Measurements from ENCODE around the gene CYP8B1. TPM values are rescaled to one million over a fixed set of nuclear protein-coding genes. Genes with fewer than 3 reads are reported as not detected.

The CYP8B1 gene
- total RNA-seq, 1 donor from 2014 or later: not detected

GRCh38 chr3:42852441-42852840, 23.2 kb downstream of the CYP8B1 start:
- no peak overlapping the region for H3K4me3 ChIP-seq
- H3K27me3 ChIP-seq (ENCODE audit: low read depth): no peaks in the 10 kb centered on the region
- no peaks in the 10 kb centered on the region for H3K9me3 ChIP-seq (replicated peaks)
- no peak for DNase-seq
- H3K36me3 ChIP-seq: no peaks in the 10 kb centered on the region
- intact Hi-C loops (cut with micrococcal nuclease): no loop called here
- H3K27ac ChIP-seq (replicated peaks): no peak overlapping the region
- peaks cover 3% of the 10 kb centered on the region for H3K4me1 ChIP-seq
- no peak for TF ChIP-seq CTCF (IDR thresholded peaks at IDR 0.05; ENCODE audit: borderline replicate concordance)

- Histone ChIP-seq H3K4me1 (peaks cover 14% of the 10 kb centered on the region), H3K27ac (replicated peaks) (no peak overlapping the region), H3K27me3 (ENCODE audit: low read depth) (no peaks in the 10 kb centered on the region), H3K9me3 (replicated peaks) (no peaks in the 10 kb centered on the region), H3K36me3 (no peaks in the 10 kb centered on the region), H3K4me3 (no peak overlapping the region)
- DNase-seq: no peak
- intact Hi-C loops (cut with micrococcal nuclease): no loop called here
- TF ChIP-seq CTCF (IDR thresholded peaks at IDR 0.05; ENCODE audit: borderline replicate concordance): no peak
Observed at GRCh38 chr3:42851228-42851834, 24.3 kb downstream of the CYP8B1 start.

GRCh38 chr3:42850263-42850662, 25.4 kb downstream of the CYP8B1 start:
- H3K4me1 ChIP-seq: peaks cover 19% of the 10 kb centered on the region
- H3K27ac ChIP-seq (replicated peaks): no peak overlapping the region
- TF ChIP-seq CTCF (IDR thresholded peaks at IDR 0.05; ENCODE audit: borderline replicate concordance): no peak
- H3K4me3 ChIP-seq: no peak overlapping the region
- no peak for DNase-seq
- H3K27me3 ChIP-seq (ENCODE audit: low read depth): no peaks in the 10 kb centered on the region
- intact Hi-C loops (cut with micrococcal nuclease): no loop called here
- no peaks in the 10 kb centered on the region for H3K9me3 ChIP-seq (replicated peaks)
- H3K36me3 ChIP-seq: no peaks in the 10 kb centered on the region

- no peaks in the 10 kb centered on the region for H3K27me3 ChIP-seq (ENCODE audit: low read depth)
- no peaks in the 10 kb centered on the region for H3K9me3 ChIP-seq (replicated peaks)
- H3K27ac ChIP-seq (replicated peaks): no peak overlapping the region
- peaks cover 23% of the 10 kb centered on the region for H3K4me1 ChIP-seq
- no peak for TF ChIP-seq CTCF (IDR thresholded peaks at IDR 0.05; ENCODE audit: borderline replicate concordance)
- no peaks in the 10 kb centered on the region for H3K36me3 ChIP-seq
- DNase-seq: no peak
- intact Hi-C loops (cut with micrococcal nuclease): no loop called here
- no peak overlapping the region for H3K4me3 ChIP-seq
Observed at GRCh38 chr3:42849017-42849416, 26.7 kb downstream of the CYP8B1 start.

- Histone ChIP-seq H3K4me1 (peaks cover 34% of the 10 kb centered on the region), H3K4me3 (no peak overlapping the region), H3K36me3 (no peaks in the 10 kb centered on the region), H3K9me3 (replicated peaks) (no peaks in the 10 kb centered on the region), H3K27me3 (ENCODE audit: low read depth) (no peaks in the 10 kb centered on the region), H3K27ac (replicated peaks) (no peak overlapping the region)
- DNase-seq: no peak
- intact Hi-C loops (cut with micrococcal nuclease): no loop called here
- no peak for TF ChIP-seq CTCF (IDR thresholded peaks at IDR 0.05; ENCODE audit: borderline replicate concordance)
Observed at GRCh38 chr3:42847731-42848130, 27.9 kb downstream of the CYP8B1 start.

All from left ventricle myocardium inferior (tissue), 1 donor.